Activated CD4-positive, alpha-beta T cell treated with anti-CD3 and anti-CD28 coated beads, Interleukin-10, Interleukin-2, amounts not matched to agents 100 ng/mL and 50 ng/mL, durations not matched to agents 16 hours and 8 hours (primary cell): ENCODE data around the gene TBC1D1.
"Not testable (repeated sequence)": the region's sequence is repeated elsewhere in the genome, so short reads cannot be mapped to it uniquely, and the experiment has no call there.

ENCODE experiments used
- DNase-seq: peaks from one replicate; pipeline ENCODE4 v3.0.0-alpha.2; 2020

Gene TBC1D1

DNA sequence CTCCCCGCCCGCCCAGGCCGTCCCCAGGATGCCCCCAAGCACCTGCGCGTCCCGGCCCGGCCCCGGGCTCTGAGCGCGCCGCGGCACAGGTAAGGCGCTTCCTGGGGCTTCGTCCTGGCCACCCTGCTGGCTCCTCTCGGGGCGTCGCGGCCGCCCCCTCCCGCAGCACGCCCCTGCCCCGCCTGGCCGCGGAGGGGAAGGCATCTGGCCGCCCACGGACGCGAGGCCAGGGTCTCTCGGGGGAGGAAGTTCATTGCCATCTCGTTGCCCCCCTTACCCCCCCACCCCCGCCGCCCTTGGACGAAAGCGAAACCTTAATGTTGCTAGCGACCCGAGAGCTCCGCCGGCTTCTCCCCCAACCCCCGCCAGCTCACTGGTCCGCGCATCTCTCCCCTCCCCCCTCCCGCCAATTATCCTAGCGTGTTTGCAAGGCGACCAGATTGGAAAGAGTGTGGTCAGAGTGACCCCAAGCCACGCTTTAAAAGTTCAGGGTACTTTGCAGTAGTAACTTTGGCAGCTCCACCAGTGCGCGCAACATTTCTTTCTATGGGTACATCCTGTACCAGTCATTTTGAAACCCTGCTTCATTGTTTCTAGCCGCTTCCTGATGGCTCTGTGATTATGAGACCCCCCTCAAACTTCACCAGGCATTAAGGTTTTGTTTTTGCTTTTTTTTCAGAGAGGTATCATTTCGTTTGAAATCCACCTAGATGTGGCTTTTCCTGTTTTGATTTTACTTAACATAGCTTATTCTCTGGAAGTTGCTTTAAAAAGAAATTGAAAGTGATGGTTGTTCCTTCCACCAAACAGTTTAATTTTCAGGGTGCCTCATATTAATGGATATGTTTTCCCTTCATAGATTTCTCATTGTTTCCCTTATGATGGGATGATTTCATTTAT is 626 bp downstream of the TBC1D1 start:
- peak; percentile 91 for DNase-seq

DNA sequence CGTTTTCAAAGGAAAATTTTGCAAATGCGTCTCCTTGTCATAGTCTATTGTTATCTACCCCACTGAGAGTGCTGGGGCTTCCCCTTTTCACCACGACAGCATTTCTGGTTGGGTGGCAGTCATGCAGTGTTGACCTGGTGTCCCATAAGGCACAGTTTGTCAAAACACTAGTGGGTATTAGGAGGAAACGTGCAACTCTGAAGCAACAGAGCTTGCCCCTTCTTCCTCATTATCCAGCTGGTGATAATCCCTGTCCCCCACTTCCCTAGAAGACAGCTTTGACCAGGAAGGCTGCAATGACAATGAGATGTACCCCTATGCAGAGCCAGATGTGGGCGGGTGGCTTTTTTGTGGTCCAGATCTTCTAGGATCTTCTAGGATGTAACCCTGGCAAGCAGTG is 1.8 kb downstream of the TBC1D1 start:
- DNase-seq: peak; percentile 55

DNA sequence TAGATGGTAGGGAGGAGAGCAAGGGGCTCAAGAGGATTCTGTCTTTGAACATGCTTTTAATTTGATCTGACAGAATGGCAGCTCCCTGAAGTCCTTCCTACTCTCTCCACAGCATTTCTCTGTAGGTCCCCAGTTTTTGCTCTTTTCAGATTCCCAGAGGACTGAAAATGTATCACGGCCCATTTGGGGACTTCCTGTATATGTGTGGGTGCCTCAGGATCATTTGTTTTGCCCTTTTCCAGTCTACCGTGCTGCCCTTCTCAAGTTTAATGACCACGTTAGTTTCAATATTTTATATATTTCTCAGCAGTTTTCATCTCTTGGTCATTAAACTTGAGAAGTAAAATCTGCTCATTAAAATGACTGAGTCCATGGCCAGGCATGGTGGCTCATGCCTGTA is 2.3 kb downstream of the TBC1D1 start:
- no peak for DNase-seq

DNA sequence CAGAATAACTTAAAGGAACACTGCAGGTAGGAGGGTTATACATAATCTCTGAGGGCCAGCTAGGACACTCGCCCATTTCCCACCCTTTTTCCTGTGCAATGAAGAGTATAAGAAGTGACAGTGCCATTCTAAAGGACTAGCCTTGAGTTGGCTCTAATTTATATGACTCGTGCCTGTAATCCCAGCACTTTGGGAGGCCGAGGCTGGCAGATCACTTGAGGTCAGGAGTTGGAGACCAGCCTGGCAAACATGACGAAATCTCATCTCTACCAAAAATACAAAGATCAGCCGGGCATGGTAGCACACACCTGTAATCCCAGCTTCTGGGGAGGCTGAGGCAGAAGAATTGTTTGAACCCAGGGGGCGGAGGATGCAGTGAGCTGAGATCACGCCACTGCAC is 4.4 kb downstream of the TBC1D1 start:
- DNase-seq: no peak

DNA sequence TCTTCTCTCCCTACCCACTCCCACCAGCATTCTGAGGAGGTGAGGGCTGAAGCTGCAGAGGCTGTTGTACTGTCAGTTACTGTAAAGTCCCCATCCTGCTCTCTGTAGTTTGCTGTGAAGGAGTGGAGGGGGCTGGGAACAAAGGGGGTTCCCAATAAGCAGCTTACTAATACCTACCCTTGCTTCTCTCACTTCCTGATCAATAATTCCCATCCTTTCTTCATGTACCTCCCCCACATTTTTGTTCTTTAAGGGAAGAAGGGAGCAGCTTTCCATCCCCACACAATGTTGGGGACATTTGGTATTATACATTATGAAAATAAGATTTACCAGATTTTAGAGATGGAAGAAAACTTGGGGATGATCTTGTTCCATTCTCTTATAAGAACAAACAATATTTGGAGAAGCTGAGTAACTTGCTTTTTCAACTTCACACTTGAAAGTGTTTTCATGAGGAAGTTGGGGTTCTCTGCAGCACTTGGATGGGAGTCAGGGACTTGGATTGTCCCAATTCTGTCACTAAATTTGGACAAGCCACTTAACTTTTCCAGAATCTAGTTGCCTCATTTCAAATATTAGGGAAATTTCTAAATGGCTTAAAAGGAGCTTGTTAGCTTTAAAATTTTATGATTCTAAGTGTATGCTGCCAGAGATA is 5.4 kb downstream of the TBC1D1 start:
- no peak for DNase-seq

DNA sequence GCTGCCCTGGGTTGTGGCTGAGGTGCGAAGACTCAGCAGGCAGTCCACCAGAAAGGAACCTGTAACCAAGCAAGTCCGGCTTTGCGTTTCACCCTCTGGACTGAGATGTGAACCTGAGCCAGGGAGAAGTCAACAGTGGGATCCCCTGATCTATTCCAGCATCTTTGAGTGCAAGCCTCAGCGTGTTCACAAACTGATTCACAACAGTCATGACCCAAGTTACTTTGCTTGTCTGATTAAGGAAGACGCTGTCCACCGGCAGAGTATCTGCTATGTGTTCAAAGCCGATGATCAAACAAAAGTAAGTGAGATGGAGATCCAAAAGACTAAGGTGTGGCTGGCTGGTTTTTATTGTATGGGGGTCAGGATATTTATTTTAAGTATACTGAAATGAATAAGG is 11.3 kb downstream of the TBC1D1 start:
- DNase-seq: no peak

DNA sequence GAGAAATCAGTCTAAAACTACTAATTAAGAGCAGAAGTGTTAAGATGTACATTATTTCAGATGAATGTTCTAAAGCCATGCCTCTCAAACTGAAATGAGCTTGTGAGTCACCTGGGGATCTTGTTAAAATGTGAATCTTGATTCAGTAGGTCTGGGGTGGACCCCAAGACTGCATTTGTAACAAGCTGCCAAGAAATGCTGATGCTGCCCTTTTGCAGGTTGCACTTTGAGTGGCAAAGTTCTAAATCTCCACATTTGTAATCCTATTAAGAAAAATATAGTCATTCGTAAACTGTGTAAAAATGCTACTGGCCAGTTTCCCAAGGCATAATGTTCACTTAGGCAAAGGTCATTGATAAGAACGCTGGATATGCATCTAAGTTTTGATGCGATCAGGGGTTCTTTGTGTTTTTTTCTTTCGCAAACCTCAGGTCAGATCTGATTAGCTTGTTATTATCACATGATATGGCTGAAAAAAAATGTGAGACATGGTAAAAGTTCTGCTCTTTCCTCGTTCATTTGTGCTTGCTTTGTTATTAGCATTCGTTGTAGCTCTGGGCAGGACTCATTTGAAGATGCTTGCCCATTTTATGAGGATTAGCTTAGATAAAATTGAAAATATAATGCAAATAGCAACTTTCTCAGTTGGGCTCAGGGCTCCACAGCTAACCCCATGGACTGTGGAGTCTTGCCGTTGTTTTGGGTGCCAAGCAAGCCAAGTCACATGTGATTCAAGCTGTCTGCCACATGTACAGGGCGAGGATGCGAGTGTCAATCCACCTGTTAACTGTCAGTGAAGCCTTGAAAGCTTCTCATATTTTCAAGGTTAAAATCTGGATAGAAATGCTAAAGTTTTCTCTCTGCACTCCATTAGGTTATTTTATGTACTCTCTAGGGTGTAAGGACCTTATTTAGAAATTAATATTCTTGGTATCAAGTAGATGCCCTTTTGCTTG is 12.1 kb downstream of the TBC1D1 start:
- no peak for DNase-seq

DNA sequence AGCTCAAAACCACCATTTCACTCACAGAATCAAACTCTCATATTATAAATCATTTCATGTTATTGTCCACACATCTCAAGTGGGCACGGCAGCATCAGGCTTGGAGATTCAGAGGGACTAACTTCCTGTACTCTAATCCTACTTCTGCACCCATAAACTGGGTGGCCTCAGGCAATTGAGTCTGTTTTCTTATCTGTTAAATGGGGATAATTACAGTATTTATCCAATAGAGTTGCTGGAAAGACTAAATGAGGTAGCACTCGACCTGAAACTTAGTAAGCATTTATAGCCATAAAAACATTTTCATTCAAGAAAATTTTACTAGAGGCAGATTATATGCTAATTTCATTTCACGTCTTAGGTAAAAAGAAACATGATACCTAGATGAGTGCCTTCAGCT is 13.0 kb downstream of the TBC1D1 start:
- DNase-seq: no peak

DNA sequence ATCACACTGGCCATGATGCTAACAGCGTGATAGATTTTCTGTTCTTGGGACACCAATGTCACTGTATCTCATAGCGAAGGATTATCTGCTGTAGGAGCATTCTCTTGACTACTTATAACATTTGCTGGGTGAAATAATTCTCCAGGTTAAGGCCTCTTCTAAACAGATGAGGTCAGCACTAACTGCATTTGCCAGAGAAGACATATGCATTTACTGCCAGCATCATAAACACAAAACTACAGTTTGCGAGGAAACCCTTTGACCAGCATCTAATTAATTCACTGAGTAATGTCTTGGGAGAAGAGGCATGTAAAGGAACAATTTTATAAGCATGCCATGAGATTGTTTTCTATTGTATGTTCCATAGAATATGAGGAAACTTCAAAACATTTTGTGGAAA is 13.9 kb downstream of the TBC1D1 start:
- no peak for DNase-seq

DNA sequence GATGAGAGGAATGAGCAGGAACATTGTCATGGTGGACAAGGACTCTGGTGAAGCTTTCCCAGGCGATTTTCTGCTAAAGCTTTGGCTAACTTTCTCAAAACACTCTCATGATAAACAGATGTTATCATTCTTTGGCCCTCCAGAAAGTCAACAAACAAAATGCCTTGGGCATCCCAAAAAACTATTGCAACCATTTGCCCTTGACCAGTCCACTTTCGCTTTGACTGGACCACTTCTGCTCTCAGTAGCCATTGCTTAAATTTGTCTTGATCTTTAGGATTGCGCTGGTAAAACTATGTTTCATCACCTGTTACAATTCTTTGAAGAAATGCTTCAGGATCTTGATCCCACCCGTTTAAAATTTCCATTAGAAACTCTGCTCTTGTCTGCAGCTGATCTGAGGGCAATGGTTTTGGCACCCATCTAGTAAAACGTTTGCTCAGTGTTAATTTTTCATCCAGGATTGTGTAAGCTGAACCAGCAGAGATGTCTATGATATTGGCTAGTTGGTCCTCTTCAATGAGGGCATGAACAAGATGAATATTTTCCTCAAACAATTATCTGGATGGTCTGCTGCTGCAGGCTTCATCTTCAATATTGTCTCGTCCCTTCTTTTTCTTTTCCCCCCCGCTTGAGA is 14.8 kb downstream of the TBC1D1 start:
- DNase-seq: no peak

DNA sequence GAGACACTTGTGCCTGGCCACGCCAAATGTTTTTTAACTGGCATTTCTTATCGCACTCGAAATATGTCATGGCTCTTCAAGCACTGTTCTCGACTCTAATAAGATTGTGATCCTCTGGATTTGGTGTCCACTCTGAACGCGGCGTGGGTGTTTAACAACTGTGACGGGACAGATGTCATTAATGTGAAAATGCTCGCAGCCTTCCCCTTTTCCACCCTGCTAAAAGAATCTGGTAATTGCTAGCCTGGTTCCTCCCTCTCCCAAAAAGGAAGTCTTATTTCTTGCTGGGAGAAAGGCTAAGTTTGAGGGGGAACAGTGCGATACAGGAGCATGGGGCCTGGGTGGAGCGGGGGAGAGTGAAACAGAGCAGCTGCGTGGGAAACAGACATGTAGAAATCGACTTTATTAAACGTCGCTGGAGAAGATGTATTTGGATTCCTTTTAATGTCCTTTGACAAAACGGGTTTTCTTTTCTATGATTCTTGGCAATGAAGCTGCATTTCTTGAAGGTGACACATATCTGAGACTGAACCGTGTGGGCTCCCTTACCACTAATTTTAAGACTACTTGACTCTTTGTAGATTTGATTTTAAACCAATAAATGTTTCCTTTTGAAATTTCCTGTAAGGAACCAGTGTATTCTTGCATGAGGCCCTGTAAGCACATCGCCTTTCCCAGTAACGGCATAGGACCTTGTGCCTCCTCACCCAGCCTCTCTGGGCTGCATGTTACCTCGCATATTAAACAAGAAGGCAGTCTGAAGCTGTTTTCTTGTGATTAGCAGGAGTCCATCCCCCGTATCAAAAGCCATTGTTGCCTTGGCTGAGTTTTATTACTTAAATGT is 17.8 kb downstream of the TBC1D1 start:
- DNase-seq: no peak

DNA sequence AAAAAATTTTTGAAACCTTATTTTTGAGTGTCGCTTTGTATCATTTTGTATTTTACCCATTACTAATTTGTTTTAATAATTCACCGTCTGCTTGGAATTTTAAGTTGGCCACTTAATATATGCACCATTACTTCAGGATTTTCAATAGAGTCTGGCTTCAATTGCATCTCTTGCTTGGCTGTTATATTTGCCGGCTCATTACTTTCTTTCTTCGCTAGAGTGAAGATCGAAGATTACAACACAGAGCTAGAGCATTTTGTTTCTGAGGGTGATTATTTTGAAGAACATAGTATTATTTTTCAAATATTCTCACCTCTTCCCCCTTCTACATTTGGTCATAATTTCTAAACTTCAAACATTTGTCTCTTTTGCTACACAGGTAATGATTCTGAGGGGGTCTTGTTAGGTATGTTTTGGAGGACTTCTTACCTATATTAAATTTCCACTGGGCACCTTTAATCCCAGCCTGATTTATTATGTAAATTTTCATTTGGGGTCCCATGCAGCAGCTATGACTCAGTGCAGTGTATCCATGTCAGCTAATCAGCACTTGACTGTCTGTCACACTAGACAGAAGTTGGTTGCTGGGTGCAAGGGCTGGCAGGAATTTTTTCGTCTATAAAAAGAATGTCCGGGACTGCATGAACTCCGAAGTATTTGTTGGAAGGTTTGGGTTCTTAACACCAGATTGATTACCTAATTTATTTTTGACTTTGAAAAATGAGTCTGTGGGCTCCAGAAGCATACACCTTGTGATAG is 18.6 kb downstream of the TBC1D1 start:
- DNase-seq: no peak

DNA sequence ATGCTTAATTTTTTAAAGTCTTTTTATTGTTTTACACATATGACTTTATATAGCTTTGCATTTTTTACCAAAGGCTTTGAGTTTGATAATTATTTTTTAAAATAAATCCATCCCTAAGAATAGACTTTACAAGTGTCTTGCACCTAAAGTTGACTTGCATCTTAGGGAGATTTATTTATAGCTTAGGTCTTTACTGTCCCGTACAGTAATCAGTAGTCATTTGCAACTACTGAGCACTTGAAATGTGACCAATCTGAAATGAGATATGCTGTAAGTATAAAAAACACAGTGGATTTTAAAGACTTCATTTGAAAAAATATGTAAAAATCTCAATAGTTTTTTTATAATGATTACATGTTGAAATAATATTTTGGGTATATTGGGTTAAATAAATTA is 19.2 kb downstream of the TBC1D1 start:
- DNase-seq: no peak

DNA sequence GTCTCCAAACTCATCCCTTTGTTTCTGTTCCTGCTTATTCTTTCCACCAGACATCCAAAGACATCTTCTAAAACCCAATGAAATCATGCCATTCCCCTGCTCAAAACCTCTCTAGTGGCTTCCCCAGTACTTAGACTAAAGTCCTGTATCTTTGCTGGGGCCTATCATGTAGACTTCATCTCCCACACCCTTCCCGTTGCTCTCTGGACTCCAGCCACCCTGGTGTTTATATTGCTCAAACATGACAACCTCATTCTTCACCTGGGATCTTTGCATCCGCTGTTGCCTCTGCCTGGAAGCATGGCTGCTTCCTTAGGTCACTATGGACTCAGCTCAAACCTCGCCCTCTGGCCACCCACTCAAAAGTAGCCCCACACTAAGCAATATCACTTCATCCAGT is 23.7 kb downstream of the TBC1D1 start:
- DNase-seq: no peak

DNA sequence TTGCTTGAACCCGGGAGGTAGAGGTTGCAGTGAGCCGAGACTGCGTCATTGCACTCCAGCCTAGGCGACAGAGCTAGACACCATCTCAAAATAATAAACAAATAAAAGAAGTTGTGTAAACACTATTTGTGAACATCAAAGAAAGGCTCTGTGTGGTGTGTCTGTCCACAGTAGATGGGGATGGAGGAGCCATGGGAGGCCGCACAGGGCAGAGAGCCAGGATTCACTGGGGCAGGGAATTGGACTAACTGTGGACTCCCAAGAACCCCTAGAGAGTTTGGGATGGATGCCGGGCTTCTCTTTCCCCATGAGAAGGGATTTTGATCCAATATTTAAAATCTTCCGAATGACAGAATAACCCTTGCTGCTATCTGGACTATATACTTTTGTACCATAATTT is 26.5 kb downstream of the TBC1D1 start:
- no peak for DNase-seq

DNA sequence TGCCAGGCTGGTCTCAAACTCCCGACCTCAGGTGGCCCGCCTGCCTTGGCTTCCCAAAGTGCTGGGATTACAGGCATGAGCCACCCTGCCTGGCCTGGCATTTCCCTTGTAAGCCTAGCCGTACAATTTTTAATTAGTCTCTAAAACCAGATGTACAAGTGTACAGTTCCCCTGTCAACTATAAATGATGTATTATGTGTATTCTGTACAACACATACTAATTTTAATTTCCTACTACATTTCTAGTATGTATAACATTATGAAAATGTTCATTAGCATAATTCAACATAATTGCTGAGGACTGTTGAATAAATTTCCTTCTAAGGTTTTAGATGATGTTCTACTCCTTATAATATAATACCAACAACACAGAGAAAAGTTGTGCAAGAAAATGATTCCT is 27.8 kb downstream of the TBC1D1 start:
- DNase-seq: no peak

DNA sequence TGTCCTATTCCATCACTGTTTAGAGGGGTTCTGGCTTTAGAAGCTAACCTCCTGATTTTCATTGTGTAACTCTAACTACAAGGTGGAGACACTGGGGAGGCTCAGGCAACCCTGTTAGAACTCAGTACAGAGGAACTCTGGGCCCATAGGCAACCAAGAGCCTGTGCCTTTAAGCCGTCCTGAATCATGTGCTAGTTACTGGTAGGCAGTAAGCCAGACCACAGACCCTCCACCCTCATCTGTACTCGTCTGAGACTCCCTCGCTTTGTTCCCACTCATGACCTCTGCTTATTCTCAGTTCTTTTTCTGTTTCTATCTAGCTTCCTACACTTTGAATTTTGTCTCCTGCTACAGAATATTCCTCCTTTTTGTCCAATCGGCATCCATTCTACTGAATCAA is 31.4 kb downstream of the TBC1D1 start:
- DNase-seq: no peak

DNA sequence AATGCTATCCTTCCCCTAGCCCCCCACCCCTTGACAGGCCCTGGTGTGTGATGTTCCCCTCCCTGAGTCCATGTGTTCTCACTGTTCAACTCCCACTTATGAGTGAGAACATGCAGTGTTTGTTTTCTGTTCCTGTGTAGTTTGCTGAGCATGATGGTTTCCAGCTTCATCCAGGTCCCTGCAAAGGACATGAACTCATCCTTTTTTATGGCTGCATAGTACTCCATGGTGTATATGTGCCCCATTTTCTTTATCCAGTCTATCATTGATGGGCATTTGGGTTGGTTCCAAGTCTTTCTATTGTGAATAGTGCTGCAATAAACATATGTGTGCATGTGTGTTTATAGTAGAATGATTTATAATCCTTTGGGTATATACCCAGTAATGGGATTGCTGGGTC is 32.2 kb downstream of the TBC1D1 start:
- DNase-seq: not testable (repeated sequence)

DNA sequence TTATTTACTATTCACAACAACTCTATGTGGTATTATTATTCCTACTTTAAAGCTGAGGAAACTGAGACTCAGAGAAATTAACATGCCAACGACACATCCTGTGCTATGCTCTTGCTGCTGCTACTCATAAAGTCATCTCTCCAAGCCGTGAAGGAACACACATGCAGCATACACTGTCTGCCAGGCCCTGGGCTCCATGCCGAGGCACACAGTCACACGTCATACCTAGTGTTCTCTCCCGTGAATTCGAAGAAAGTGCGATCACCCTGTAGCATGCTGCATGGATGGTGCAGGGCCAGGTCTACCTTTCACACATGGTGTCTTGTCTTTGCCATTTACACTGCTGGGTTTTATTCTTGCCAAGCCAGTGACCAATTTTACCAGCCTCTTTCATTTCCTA is 34.1 kb downstream of the TBC1D1 start:
- DNase-seq: no peak

DNA sequence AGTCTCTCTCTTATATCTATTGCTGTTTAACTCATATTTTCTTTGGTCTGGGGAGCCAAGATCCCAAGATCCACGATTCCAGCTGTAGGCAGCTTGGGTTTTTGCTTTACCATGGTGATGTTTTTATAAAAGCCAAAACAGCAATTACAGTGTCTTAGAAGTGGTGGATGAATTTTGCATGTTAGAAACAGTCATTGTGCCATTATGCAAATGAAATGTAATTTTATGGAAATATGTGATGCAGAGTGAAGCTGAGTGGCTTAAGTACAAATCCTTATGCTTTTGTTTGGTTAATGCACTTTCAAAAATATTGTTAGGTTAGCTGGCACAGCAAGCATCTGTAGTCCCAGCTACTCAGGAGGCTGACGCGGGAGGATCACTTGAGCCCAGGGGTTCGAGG is 36.5 kb downstream of the TBC1D1 start:
- no peak for DNase-seq
